Calu3 (cell line): ENCODE data around the gene SLC25A39. TPM values are rescaled to one million over a fixed set of nuclear protein-coding genes. Genes with fewer than 3 reads are reported as not detected.
A peak's percentile ranks its signal among the peaks of the same experiment; 100 is the strongest.
"Not testable (repeated sequence)": the region's sequence is repeated elsewhere in the genome, so short reads cannot be mapped to it uniquely, and the experiment has no call there.

Source experiments
- BruUV-seq: library from RNA; stranded (reverse); fragments of 400-500 nt; replicated peaks from 2 replicates; lab custom pipeline; 2021; lab: Mats Ljungman, UMichigan
- CTCF ChIA-PET: fragments of 300-600 bp; sonication (Branson Sonifier 250); formaldehyde crosslinking; loops from one replicate; lab custom pipeline; 2022; ENCODE audit warnings: antibody characterized with exemption; lab: Charles Lee
- DNase-seq: peaks from one replicate; pipeline ENCODE4 v3.0.0; 2022
- H3K27ac Mint-ChIP-seq: one replicate; pipeline ENCODE4 v1.8.0; 2022; ENCODE audit warnings: mixed read lengths; ENCODE audit not compliant: unreplicated experiment
- H3K27me3 Mint-ChIP-seq: one replicate; pipeline ENCODE4 v1.8.0; 2022; ENCODE audit warnings: mixed read lengths; ENCODE audit not compliant: unreplicated experiment
- H3K36me3 Mint-ChIP-seq: one replicate; pipeline ENCODE4 v1.8.0; 2022; ENCODE audit warnings: mild to moderate bottlenecking, moderate library complexity, mixed read lengths; ENCODE audit not compliant: insufficient read depth, unreplicated experiment
- H3K4me1 Mint-ChIP-seq: one replicate; pipeline ENCODE4 v1.8.0; 2022; ENCODE audit warnings: mild to moderate bottlenecking, low read depth, mixed read lengths; ENCODE audit not compliant: unreplicated experiment
- H3K4me3 Mint-ChIP-seq: one replicate; pipeline ENCODE4 v1.8.0; 2022; ENCODE audit warnings: mild to moderate bottlenecking, low read depth, moderate library complexity, mixed read lengths; ENCODE audit not compliant: unreplicated experiment
- H3K9me3 Mint-ChIP-seq: one replicate; pipeline ENCODE4 v1.8.0; 2022; ENCODE audit warnings: low read depth, mixed read lengths; ENCODE audit not compliant: unreplicated experiment
- intact Hi-C: fragments of 100-400 bp; cut with micrococcal nuclease; formaldehyde crosslinking; loops from one replicate; pipeline ENCODE4 v1.10.0; 2022; ENCODE audit not compliant: unreplicated experiment
- total RNA-seq: library from RNA; stranded (reverse); gene quantifications from 2 replicates; pipeline ENCODE4 v1.2.3, GENCODE V29; 2022
- TF ChIP-seq, protein P1 (sequence below): fragments of 200-600 bp; IDR thresholded peaks from one replicate; pipeline ENCODE4 v1.8.0; 2022; ENCODE audit warnings: antibody characterized with exemption; ENCODE audit not compliant: unreplicated experiment

SLC25A39 gene
- total RNA-seq, 1 experiment from 2014 or later: 271 TPM

DNA sequence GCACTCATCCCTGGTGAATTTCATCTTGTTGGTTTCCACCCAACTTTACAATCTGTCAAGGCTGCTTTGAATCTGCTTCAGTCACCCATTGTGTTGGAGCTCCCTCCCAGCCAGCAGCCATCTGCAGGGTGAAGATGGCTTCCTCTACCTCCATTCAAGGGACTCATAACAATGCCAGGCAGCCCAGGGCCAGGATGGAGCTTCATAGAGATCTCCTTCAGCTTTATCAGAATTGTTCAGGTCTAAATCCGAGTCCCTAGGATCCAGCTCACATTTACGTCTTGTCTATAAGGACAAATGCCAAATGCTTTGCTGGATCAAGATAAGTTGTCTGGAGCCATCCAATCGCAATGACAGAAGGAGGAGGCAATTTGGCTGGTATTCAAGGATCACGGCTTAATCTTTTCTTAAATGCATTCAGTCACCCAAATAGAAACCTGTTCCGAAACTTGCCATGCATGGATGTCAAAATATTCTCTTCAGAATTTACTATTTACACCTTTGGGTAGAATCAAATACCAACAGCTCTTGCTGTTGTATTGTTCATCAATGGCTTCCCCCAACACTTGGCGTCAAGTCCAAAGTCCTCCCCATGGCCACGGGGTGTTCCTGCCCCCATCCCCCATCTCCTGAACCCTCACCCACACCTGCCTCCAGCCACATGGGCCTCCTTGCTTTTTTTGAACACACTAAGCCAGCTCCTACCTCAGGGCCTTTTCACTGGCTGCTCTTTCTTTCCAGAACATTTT, 42.8 kb upstream of the SLC25A39 start:
- no TSS peak for BruUV-seq
- Mint-ChIP-seq H3K27me3 (peaks cover 65% of the 10 kb centered on the region), H3K4me3 (no peak overlapping the region), H3K27ac (no peak overlapping the region), H3K36me3 (no peaks in the 10 kb centered on the region), H3K4me1 (no peaks in the 10 kb centered on the region), H3K9me3 (no peaks in the 10 kb centered on the region)
- intact Hi-C loops: no loop called here
- TF ChIP-seq, protein P1, sequence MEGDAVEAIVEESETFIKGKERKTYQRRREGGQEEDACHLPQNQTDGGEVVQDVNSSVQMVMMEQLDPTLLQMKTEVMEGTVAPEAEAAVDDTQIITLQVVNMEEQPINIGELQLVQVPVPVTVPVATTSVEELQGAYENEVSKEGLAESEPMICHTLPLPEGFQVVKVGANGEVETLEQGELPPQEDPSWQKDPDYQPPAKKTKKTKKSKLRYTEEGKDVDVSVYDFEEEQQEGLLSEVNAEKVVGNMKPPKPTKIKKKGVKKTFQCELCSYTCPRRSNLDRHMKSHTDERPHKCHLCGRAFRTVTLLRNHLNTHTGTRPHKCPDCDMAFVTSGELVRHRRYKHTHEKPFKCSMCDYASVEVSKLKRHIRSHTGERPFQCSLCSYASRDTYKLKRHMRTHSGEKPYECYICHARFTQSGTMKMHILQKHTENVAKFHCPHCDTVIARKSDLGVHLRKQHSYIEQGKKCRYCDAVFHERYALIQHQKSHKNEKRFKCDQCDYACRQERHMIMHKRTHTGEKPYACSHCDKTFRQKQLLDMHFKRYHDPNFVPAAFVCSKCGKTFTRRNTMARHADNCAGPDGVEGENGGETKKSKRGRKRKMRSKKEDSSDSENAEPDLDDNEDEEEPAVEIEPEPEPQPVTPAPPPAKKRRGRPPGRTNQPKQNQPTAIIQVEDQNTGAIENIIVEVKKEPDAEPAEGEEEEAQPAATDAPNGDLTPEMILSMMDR: no peak
- CTCF ChIA-PET: interaction anchor here (0.7 to 1.6 kb wide), 2 partner anchors 9 to 14 kb away, joined by 3 to 6 read pairs; no protein-coding TSS in a partner anchor
- DNase-seq: no peak

DNA sequence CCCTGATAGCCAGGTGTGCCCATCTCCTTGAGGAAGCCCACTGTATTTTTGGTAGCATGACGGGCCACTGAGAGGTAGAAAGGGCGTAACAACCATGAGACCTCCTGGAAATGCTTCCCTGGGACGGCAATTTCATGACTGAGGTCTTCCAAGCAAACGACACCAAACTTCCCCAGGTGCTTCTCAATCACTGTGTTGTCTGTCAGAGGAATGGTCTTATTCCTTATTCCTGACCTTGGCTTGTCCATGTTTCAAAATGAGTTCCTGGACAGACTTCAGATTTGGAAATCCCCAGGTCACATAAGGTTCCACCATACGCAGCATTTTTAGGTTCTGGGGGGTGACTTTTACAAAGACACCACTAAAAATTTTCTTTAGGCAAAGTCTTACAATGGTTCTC, 40.4 kb upstream of the SLC25A39 start:
- CTCF ChIA-PET: not testable (repeated sequence)

DNA sequence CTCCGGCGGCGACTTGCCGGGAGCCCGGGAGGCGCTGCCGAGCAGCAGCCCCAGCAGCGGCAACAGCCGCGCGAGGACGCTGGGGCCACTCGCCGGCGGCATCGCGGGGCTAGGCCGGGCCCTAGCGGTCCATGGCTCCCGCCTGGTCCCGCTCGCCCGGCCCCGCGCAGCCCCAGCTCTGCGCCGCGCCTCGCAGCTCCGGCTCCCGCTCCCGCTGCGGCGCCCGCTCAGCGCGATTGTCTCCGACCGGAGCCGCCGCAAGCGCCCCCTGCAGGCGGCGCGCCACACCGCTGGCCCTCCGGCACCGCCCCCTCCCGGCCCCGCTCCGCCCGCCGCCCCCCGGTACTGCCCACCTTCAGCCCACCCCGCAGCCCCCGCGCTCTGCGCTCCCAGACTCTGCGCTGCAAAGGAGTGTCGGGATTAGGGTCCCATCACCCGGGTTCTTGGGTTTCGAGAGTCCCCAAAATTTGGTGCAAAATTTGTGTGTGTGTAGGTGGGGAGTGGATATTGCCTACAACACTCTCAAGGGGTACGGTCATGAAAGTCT, 39.1 kb upstream of the SLC25A39 start, which contains the start of gene FAM171A2:
Gene FAM171A2 (minus strand): TSS at position 241 of the 547 bp plus-strand sequence. CDS start 139 bp downstream, at position 102.
- Mint-ChIP-seq H3K27me3 (peaks cover 87% of the 10 kb centered on the region), H3K9me3 (no peaks in the 10 kb centered on the region), H3K36me3 (no peaks in the 10 kb centered on the region), H3K27ac (no peak within 1 kb of the TSS), H3K4me1 (peaks cover 10% of the 10 kb centered on the region), H3K4me3 (peak within 1 kb of the TSS; percentile 63)
- TF ChIP-seq, protein P1: peak; percentile 96
- intact Hi-C loops: no loop called here
- DNase-seq: peak; percentile 87
- CTCF ChIA-PET: interaction anchor here (0.6 to 1.3 kb wide), 9 partner anchors 10 to 177 kb away, joined by 3 to 11 read pairs (median 4); partner anchors contain the start of genes GPATCH8, GRN, RUNDC3A and TMUB2
- no TSS peak for BruUV-seq

More for the DNA sequence above, 40.4 kb upstream of the SLC25A39 start:
- H3K4me3 Mint-ChIP-seq, H3K9me3 Mint-ChIP-seq, DNase-seq, H3K4me1 Mint-ChIP-seq, H3K36me3 Mint-ChIP-seq, H3K27ac Mint-ChIP-seq, intact Hi-C loops, BruUV-seq: not testable (repeated sequence)
- peaks cover 73% of the 10 kb centered on the region for H3K27me3 Mint-ChIP-seq

DNA sequence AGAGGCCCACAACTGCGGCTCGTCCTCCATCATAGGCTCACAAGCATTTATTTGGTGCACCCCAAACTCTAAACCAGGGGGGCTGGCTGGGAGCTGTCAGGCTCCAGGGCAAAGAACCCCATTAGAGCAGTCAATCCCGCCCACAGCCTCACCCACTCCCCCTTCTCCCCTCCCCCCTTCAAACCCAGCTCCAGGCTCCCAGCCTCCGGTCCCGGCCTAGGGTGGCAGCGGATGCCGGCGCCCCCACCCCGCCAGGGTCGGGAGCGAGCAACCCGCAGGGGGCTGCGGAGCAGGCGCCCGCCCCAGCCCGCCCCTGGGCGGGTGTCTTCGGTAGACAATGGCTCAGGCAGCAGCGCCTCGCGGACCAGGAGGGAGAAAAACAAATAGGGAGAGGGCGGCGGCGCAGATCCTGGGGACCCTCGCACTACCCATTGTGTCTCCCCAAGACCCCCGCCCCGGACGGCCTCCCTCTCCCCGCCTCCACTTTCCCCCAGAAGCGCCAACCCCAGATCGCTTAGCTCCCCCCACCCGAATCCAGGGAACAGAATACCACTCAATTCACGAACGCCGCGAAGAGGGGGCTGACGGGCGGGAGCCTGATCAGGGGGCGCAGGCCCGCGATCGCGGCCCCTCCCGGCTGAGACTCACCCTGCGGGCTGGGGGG, 38.5 kb upstream of the SLC25A39 start:
- no TSS peak for BruUV-seq
- no peak overlapping the region for H3K27ac Mint-ChIP-seq
- CTCF ChIA-PET: interaction anchor here (0.6 to 1.3 kb wide), 11 partner anchors 9 to 268 kb away, joined by 3 to 11 read pairs (median 4); partner anchors contain the start of genes GPATCH8, GRN, RUNDC3A and TMUB2
- H3K36me3 Mint-ChIP-seq: no peaks in the 10 kb centered on the region
- peak overlapping the region; percentile 63 for H3K4me3 Mint-ChIP-seq
- no peak for DNase-seq
- intact Hi-C loops: no loop called here
- peaks cover 10% of the 10 kb centered on the region for H3K4me1 Mint-ChIP-seq
- no peaks in the 10 kb centered on the region for H3K9me3 Mint-ChIP-seq
- TF ChIP-seq, protein P1: no peak
- peaks cover 88% of the 10 kb centered on the region for H3K27me3 Mint-ChIP-seq
